T-helper 1 cell (primary cell): ENCODE measurements around the gene PIGK.
"Not testable (repeated sequence)": the region's sequence is repeated elsewhere in the genome, so short reads cannot be mapped to it uniquely, and the experiment has no call there.

Experiments used
- DNase-seq, 5 donors: peaks; one replicate each; pipeline ENCODE4 v3.0.0-alpha.2; 2012 to 2020

Gene PIGK

DNA sequence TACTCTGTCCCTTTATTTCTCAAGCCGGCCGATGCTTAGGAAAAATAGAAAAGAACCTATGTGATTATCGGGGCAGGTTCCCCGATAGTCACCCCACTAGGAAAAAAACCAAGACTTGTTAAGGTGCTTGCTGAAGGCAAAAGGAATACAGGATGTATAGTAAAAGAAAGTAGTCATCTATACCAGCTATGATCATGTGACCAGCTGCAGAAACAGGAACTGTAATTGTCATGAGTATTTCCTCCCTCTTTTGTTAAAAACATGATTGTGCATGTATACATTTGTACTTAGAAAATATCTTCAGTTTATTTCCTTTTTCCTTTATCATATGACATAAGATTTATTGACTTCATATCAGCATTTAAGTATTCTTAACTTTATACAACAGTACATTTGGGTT is 30.5 kb downstream of the PIGK start:
- no peak for DNase-seq

GRCh38 chr1:77186907-77187306 is 32.3 kb downstream of the PIGK start:
- not testable (repeated sequence) for DNase-seq

GRCh38 chr1:77182083-77182482 is 37.1 kb downstream of the PIGK start:
- no peak for DNase-seq

GRCh38 chr1:77179632-77180031 is 39.6 kb downstream of the PIGK start:
- DNase-seq = no peak

DNA sequence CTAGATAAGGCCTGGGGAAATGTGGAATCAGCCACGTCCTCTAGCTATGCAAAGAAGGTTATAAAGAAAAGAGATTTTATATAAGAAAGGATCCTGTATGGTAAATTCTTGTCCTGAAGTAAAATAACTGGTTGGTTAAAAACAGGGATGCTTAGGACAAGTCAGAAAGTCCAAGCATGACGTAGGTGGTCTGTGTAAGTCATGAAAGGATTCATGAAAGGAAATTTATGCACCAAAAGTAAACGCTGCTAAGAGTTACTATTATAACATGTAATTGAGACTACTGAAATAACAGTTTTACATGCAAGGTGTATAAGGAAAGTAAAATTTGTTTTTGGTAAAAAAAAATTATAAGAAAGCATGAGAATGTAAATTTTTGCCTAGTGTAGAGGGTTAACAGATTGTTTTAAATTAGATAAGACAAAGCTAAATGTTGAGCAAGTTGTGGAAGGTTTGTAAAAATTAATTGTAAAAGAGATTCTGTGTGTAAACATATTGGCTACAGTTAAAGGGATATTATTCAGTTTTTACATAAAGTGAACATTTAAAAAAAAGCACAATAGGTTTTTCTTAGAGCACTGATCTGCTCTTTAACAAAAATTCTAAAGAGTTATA is 43.9 kb downstream of the PIGK start:
- DNase-seq = no peak

- DNase-seq = no peak
These were observed 48.5 kb downstream of the PIGK start for GRCh38 chr1:77170687-77171086.

DNA sequence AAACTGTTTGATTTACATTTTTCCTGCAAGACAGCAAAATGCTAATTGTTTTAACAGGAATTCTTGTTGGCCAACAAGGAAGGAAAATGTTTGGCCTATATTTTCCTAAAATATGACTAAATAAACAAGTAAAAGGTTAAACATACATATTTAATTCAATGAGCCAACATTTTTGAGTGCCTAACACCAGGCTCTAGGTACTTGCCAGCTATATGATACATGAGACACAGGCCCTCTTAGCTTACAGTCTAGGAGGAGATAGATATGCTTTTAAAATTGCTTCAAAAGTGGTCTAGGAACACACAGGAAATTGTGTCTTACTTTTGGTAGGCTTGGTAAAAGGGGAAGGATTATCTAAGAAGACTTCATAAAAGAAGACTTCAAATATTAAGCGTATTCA is 50.9 kb downstream of the PIGK start:
- DNase-seq = no peak

DNA sequence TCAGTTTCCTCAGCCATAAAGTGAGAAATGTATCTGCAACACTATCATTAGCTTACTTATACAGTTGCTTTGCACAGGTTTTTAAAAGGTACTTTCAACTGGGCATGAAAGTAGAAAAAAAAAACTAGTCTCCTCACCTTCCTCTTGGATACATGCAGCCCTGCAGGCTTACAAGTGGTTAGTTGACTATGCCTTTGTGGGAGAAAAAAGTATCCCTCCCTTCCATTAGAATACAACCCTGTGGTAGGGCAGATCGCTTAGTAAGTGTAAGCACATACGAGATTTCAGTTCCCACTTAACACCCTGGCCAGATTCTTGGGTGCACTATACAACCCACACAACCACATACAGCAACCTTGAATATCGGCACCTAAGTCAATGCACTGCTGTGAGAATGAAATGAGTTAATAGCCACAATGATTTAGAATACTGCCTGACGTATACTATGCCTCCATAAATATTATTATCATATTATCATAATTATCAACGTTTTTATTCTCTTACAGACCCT is 54.7 kb downstream of the PIGK start:
- DNase-seq = no peak

DNA sequence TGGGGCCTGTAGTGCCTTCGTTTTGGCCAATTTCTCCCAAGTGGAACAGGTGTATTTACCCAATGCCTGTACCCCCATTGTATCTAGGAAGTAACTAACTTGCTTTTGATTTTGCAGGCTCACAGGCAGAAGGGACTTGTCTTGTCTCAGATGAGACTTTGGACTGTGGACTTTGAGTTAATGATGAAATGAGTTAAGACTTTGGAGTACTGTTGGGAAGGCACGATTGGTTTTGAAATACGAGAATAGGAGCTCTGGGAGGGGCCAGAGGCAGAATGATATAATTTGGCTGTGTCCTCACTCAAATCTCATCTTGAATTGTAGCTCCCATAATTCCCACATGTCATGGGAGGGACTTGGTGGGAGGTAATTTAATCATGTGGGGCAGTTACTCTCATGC is 59.5 kb downstream of the PIGK start:
- not testable (repeated sequence) for DNase-seq

- DNase-seq = no peak
These were observed 63.0 kb downstream of the PIGK start for GRCh38 chr1:77156214-77156613.

DNA sequence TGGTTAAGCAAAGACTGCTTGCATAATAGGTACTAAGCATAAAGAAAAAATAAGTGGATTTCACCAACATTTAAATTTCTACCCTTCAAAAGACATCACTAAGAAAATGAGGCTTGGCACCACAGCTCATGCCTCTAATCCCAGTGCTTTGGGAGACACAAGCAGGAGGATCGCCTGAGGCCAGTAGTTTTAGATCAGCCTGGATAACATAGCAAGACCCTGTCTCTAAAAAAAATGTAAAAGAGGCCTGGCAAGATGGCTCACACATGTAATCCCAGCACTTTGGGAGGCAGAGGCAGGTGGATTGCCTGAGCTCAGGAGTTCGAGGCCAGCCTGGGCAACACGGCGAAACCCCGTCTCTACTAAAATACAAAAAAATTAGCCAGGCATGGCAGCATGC is 73.0 kb downstream of the PIGK start:
- DNase-seq = no peak

DNA sequence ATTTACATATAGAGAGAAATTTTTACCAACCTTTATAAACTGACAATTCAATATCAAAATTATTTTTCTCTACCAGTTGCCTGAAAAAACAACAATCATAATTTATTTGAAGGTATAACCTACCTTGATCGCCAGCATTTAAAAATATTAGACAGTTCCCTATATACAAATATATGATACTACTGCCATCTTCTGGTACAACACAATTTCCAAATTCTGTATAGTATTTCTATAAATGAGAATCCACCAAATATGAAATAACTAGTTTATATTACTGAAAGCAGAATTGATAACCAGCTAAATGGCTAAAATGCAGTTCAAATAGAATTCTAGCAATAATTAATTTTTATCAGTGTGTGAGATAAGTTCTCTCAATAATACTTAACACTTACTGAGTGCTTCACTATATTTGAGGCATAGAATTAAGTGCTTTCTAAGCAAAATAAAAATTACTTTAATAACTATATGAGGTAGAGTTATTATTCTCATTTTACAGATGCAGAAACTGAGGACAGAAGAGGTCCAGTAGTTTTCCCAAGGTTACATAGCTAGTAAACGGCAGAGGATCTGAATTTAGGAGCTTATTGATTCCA is 75.6 kb downstream of the PIGK start:
- no peak for DNase-seq

- DNase-seq = no peak
These were observed 79.8 kb downstream of the PIGK start for GRCh38 chr1:77139389-77139788.

DNA sequence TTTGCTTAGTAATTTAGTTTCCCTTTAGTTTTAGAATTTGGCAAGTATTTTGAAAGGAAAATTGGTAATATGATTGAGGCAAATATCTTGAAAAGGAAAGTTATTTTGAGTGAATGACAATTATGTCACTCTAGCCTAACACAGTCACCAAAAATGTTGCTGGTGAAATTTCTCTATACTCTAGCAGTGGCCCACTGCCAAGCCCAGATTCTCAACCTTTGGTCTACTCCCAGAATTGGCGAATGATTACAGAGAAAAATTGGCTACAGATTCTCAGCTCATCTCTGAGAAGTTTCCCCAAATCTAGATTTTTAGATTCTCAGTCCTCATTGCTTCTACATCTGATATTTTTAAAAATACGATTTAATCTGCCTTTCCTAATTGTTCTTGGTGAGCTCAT is 84.9 kb downstream of the PIGK start:
- DNase-seq = no peak

DNA sequence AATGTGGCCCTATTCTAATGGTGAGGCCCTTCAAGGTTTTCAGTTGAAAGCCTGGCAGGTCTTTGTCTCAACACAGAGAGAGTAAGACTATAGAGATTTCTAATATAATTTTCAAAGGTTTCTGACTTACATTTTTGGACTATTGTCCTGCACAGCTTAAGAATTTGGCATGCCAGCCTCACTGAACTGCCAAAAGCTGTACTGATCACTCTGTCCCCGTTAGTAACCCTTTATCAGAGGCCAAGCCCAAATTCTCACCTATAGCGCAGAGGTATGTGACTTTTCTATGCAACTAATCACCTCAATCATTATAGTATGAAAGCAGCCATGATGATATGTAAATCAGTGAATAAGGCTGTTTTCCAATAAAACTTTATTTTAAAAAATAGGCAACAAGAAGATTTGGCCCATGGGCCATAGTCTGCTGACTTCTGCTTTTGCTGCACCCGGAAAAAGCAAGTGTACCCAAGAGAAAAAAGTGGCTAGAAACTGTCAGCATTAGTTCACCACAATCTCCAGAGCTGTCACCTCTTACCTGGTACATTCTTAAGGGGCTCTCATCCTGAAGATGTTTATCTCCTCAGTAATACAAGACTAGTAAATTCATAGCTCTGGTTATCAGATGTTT is 85.4 kb downstream of the PIGK start:
- no peak for DNase-seq

GRCh38 chr1:77126307-77126706 is 92.9 kb downstream of the PIGK start:
- peak in 2 of 5 donors; percentile 13 to 24 for DNase-seq

DNA sequence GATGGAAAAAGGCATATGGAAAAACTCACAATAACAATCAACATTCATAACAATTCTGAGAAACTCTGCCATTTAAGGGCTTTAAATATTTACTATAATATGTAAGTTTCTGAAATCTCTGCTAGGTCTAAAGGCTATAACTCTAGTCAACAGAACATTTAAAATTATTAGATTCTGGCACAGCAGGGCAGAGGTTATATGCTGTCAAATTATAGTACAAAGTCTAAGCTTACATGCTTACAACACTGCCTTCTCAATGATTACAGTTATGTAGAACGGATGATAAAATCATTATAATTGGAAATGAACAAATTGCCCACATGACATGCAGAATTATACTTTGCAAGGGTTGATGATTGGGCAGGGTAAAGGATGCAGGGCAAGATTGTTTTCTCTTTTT is 97.7 kb downstream of the PIGK start:
- DNase-seq = no peak

- DNase-seq = no peak
These were observed 98.3 kb downstream of the PIGK start for GRCh38 chr1:77120950-77121349.

DNA sequence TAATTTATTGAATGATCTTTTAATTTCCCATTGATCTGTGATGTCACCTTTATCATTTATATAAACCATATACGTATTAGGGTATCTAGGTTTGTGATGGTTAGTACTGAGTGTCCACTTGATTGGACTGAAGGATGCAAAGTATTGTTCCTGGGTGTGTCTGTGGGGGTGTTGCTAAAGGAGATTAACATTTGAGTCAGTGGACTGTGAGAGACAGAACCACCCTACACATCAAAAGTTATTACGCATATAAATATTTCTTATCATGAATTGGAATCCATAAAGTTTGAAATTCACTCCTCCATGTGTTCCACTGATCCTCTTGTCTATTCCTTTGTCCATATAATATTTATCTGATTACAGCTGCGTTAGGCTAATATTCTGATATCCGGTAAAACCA is 100.5 kb downstream of the PIGK start:
- DNase-seq = no peak

DNA sequence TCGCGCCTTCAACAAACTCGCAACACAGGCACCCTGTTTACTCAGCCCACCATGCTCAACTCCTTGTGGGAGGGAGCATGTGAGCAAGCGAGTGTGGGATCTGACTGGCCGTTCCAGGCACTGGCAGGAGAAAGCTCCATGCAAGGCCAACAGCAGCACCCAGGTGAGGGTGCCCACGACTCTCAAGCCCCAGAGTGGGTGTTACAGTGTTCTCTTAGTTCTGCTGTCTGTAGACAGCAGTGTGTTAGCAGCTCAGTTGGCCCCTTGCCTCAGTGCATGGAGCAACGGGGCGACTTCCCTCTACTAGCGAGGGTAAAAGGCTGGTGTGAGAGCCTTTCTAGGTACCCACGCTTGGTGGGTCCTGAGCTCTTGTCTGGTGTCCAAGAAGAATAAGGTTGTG is 114.6 kb downstream of the PIGK start:
- no peak for DNase-seq

- no peak for DNase-seq
These were observed 115.7 kb downstream of the PIGK start for GRCh38 chr1:77103486-77103885.

DNA sequence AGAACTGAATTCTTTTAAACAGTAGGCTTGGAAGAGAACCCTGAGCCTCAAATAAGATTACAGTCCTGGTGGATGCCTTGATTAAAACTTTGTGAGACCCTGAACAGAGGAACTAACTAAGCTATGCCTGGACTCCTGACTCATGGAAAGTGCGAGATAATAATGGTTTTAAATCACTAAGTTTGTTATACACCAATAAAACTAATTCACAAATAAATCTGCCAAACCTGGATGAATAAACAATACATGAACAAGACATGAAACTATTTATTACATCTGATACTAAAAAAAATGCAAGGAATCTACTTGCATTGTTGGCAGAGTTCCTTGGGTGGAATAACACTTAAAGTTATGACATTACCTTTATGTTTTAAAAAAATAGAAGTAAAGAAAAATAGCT is 118.4 kb downstream of the PIGK start:
- no peak for DNase-seq

GRCh38 chr1:77096496-77097255 is 122.6 kb downstream of the PIGK start:
- DNase-seq = no peak

DNA sequence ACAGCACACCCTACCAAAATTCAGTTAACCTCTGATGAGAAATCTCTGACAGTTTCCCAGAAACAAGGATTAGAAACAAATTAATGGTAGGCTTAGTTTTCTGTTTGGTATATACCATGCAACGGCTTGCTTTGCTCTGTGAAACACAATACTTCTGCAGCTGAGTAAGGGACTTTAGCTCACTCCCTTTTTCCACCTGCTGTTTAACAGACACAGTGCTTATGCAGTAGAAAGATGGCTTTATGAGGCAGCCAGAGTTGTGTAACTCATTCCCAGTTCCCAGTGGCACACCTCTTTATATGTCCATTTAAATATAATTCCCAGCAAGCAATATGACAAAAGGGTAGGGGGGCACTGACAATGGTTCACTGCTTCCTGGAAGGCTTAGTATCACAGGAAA is 124.0 kb downstream of the PIGK start:
- no peak for DNase-seq
